Fibroblast of lung (primary cell): ENCODE results near the gene MLLT10. TPM values are rescaled to one million over a fixed set of nuclear protein-coding genes. Genes with fewer than 3 reads are reported as not detected.
"Not testable (repeated sequence)": the region's sequence is repeated elsewhere in the genome, so short reads cannot be mapped to it uniquely, and the experiment has no call there.

Experiments used
- DNase-seq, 2 donors: peaks; one replicate each; pipeline versions ENCODE4 v3.0.0 to v3.0.0-alpha.2; 2010; ENCODE audit warnings: low read depth in 2 of 2
- H2AFZ ChIP-seq: 2 replicates; pipeline ENCODE4 v1.5.1; 2012; ENCODE audit warnings: low read length, control low read depth, inconsistent platforms
- H3K27ac ChIP-seq: 2 replicates; pipeline ENCODE4 v1.5.1; 2011; ENCODE audit warnings: low read length, control low read depth; ENCODE audit not compliant: insufficient read depth
- H3K27me3 ChIP-seq: 2 replicates; pipeline ENCODE4 v1.5.1; 2011; ENCODE audit warnings: mild to moderate bottlenecking, low read length; ENCODE audit not compliant: control insufficient read depth, insufficient read depth
- H3K36me3 ChIP-seq: 2 replicates; pipeline ENCODE4 v1.5.1; 2011; ENCODE audit warnings: low read length; ENCODE audit not compliant: control insufficient read depth, insufficient read depth
- H3K4me1 ChIP-seq: 2 replicates; pipeline ENCODE4 v1.5.1; 2011; ENCODE audit warnings: low read length; ENCODE audit not compliant: control insufficient read depth, insufficient read depth; ENCODE audit errors: extremely low read depth
- H3K4me2 ChIP-seq: 2 replicates; pipeline ENCODE4 v1.5.1; 2011; ENCODE audit warnings: low read length, control low read depth; ENCODE audit not compliant: insufficient read depth; ENCODE audit errors: extremely low read depth
- H3K4me3 ChIP-seq, 4 experiments: fragments of 200-600 bp in 1 of 4; sonication (generic) in 1 of 4; replicated peaks in 1 of 4; 2 replicates each; pipeline ENCODE4 v1.5.1; 2011 to 2016; ENCODE audit warnings: low read length in 4 of 4, low read depth in 3 of 4, mild to moderate bottlenecking in 3 of 4, control low read depth in 2 of 4, inconsistent platforms in 1 of 4, mixed read lengths in 1 of 4; ENCODE audit not compliant: insufficient read depth in 1 of 4; ENCODE audit errors: control extremely low read depth in 1 of 4
- H3K79me2 ChIP-seq: 2 replicates; pipeline ENCODE4 v1.5.1; 2012; ENCODE audit warnings: mild to moderate bottlenecking, low read length, inconsistent platforms; ENCODE audit not compliant: control insufficient read depth, insufficient read depth
- H3K9ac ChIP-seq: 2 replicates; pipeline ENCODE4 v1.5.1; 2011; ENCODE audit warnings: mild to moderate bottlenecking, low read length, control low read depth; ENCODE audit not compliant: insufficient read depth
- H3K9me3 ChIP-seq: 2 replicates; pipeline ENCODE4 v1.5.1; 2012; ENCODE audit warnings: low read depth, low read length; ENCODE audit not compliant: control insufficient read depth, insufficient read depth
- H4K20me1 ChIP-seq: 2 replicates; pipeline ENCODE4 v1.5.1; 2011; ENCODE audit warnings: low read length; ENCODE audit not compliant: control insufficient read depth, insufficient read depth; ENCODE audit errors: extremely low read depth
- CTCF ChIP-seq, 2 donors: IDR thresholded peaks in 1 of 2; conservative IDR thresholded peaks in 1 of 2; 1 replicate in 1 of 2; 2 replicates in 1 of 2; pipeline ENCODE4 v1.5.1; 2011 to 2012; ENCODE audit warnings: low read length in 2 of 2, control low read depth in 1 of 2, inconsistent platforms in 1 of 2, low read depth in 1 of 2, mild to moderate bottlenecking in 1 of 2
- EZH2 ChIP-seq: IDR thresholded peaks from 2 replicates; pipeline ENCODE4 v1.5.1; 2012; ENCODE audit warnings: low read length, control low read depth, mild to moderate bottlenecking; ENCODE audit errors: missing control alignments
- polyA plus RNA-seq, 2 donors: library from polyadenylated mRNA; depleted of rRNA in 1 of 2; stranded (reverse) in 1 of 2; unstranded in 1 of 2; fragments of >200 nt; gene quantifications; 2 replicates each; pipeline ENCODE4 v1.2.1, GENCODE V29; 2011 to 2012; ENCODE audit warnings: missing spikeins in 1 of 2
- total RNA-seq: library from RNA; depleted of rRNA; stranded (reverse); fragments of >200 nt; gene quantifications from 2 replicates; pipeline ENCODE4 v1.2.1, GENCODE V29; 2014

The MLLT10 gene
- total and polyA plus RNA-seq, 2 donors (not counting 1 experiment from before 2014, with no cell fraction given) = 25.6 to 56.3 TPM

DNA sequence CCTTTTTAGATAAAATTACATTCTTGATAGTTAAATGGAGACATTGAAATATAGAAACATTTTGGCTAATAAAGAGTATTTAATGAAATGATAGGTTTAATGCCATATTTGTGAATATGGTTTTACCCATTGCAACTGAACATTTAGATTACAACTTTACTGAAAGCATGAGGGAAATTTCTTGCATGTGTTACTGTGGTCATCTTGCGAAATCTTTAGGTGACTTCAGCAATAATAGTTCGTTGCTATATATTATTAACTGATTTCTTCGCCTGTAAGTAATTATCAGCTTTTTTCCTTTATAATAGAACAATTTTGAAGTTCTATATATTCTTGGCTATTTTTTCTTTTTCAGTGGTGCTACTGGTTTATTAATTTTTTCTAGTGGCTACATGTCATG is 83.2 kb downstream of the MLLT10 start:
- Histone ChIP-seq H3K9ac (no peak overlapping the region), H3K9me3 (no peaks in the 10 kb centered on the region), H3K27ac (no peak overlapping the region), H3K4me1 (no peaks in the 10 kb centered on the region), H3K79me2 (no peaks in the 10 kb centered on the region), H3K4me3 (no peak overlapping the region), H3K36me3 (no peaks in the 10 kb centered on the region), H3K27me3 (no peaks in the 10 kb centered on the region), H3K4me2 (no peak overlapping the region), H4K20me1 (no peaks in the 10 kb centered on the region), H2AFZ (no peak overlapping the region)
- peak in 1 of 2 donors; percentile 39 for DNase-seq
- TF ChIP-seq EZH2 = no peak
- no peak for TF ChIP-seq CTCF (conservative IDR thresholded peaks at IDR 0.05 in 1 of 2, IDR thresholded peaks at IDR 0.05 in 1 of 2; ENCODE audit: low read depth in 1 of 2, low read length in 2 of 2)

- H3K4me3 ChIP-seq = no peak overlapping the region
- H3K27me3 ChIP-seq = no peaks in the 10 kb centered on the region
- H3K4me1 ChIP-seq = no peaks in the 10 kb centered on the region
- H3K4me2 ChIP-seq = no peak overlapping the region
- TF ChIP-seq CTCF (conservative IDR thresholded peaks at IDR 0.05 in 1 of 2, IDR thresholded peaks at IDR 0.05 in 1 of 2; ENCODE audit: low read depth in 1 of 2, low read length in 2 of 2) = no peak
- no peak for TF ChIP-seq EZH2
- no peaks in the 10 kb centered on the region for H3K79me2 ChIP-seq
- no peak for DNase-seq
- H3K36me3 ChIP-seq = no peaks in the 10 kb centered on the region
- H2AFZ ChIP-seq = no peak overlapping the region
- H3K27ac ChIP-seq = no peak overlapping the region
- no peaks in the 10 kb centered on the region for H4K20me1 ChIP-seq
- H3K9ac ChIP-seq = no peak overlapping the region
- H3K9me3 ChIP-seq = no peaks in the 10 kb centered on the region
Observed at GRCh38 chr10:21623291-21623690, 89.3 kb downstream of the MLLT10 start.

DNA sequence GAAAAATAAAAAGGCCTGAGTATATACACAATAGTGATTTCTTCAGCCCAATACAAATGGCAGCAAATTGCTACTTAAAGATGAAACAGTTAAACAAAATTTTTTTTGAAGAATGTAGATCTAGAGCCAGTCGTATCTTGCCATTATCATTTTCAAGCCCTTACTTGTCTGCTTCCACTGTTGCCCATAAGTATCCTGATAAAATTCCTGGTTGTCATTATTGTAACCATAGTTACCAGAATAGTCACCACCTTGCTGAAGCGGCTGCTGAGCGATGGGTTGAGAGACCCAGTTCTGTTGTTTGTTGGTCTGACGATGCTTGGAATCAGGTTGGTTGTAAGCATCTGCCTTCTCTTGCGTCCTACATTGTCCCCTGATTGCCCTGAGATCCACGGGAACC is 90.4 kb downstream of the MLLT10 start:
- not testable (repeated sequence) for DNase-seq, H2AFZ ChIP-seq, H3K9ac ChIP-seq, H3K4me3 ChIP-seq, H3K9me3 ChIP-seq, H3K4me1 ChIP-seq, H3K4me2 ChIP-seq, H3K27me3 ChIP-seq, H4K20me1 ChIP-seq, H3K36me3 ChIP-seq, H3K79me2 ChIP-seq, H3K27ac ChIP-seq
